WTC11 (cell line): ENCODE results near the gene RTP3. TPM values are rescaled to one million over a fixed set of nuclear protein-coding genes. Genes with fewer than 3 reads are reported as not detected.

Experiments used
- ATAC-seq: fragments of 200-7000 bp; cut with Tn5 transposase; 2 replicates; pipeline ENCODE4 v1.10.0; 2021; ENCODE audit warnings: mild to moderate bottlenecking, moderate library complexity
- CTCF ChIA-PET: fragments of 300-600 bp; sonication (Branson Sonifier 250); formaldehyde crosslinking; loops from one replicate; lab custom pipeline; 2021; ENCODE audit warnings: antibody characterized with exemption; lab: Charles Lee
- POLR2A ChIA-PET: fragments of 350-600 bp; sonication (Branson Sonifier 250); formaldehyde crosslinking; loops from one replicate; lab custom pipeline; 2021; ENCODE audit warnings: antibody characterized with exemption; lab: Charles Lee
- DNase-seq: peaks from one replicate; pipeline ENCODE4 v3.0.0; 2021; ENCODE audit warnings: low spot score
- H3K27ac Mint-ChIP-seq: 2 replicates; pipeline ENCODE4 v1.8.0; 2021; ENCODE audit warnings: mixed read lengths
- H3K27me3 Mint-ChIP-seq: 2 replicates; pipeline ENCODE4 v1.8.0; 2021; ENCODE audit warnings: low read depth, mild to moderate bottlenecking, moderate library complexity, mixed read lengths
- H3K36me3 Mint-ChIP-seq: 2 replicates; pipeline ENCODE4 v1.8.0; 2021; ENCODE audit warnings: mixed read lengths
- H3K4me1 Mint-ChIP-seq: 2 replicates; pipeline ENCODE4 v1.8.0; 2022; ENCODE audit warnings: mixed read lengths
- H3K4me3 Mint-ChIP-seq: 2 replicates; pipeline ENCODE4 v1.8.0; 2021; ENCODE audit warnings: mild to moderate bottlenecking, moderate library complexity, mixed read lengths
- H3K9me3 Mint-ChIP-seq: 2 replicates; pipeline ENCODE4 v1.8.0; 2021; ENCODE audit warnings: mixed read lengths
- AR ChIP-seq: fragments of 250-450 bp; sonication (Bioruptor Pico); IDR thresholded peaks from 2 replicates; pipeline ENCODE4 v1.9.0; 2021; ENCODE audit warnings: mild to moderate bottlenecking
- ATF3 ChIP-seq: sonication (generic); formaldehyde crosslinking; conservative IDR thresholded peaks from 2 replicates; pipeline ENCODE4 v1.8.1; 2022; ENCODE audit warnings: mild to moderate bottlenecking, missing genetic modification reagents
- ELF4 ChIP-seq: sonication (generic); formaldehyde crosslinking; IDR thresholded peaks from 2 replicates; pipeline ENCODE4 v1.8.1; 2022; ENCODE audit warnings: low read depth, mild to moderate bottlenecking, moderate library complexity, missing genetic modification reagents
- FOXJ3 ChIP-seq: sonication (generic); formaldehyde crosslinking; IDR thresholded peaks from 2 replicates; pipeline ENCODE4 v1.9.0; 2021; ENCODE audit warnings: missing genetic modification reagents, mild to moderate bottlenecking, borderline replicate concordance
- IRF2 ChIP-seq: sonication (generic); formaldehyde crosslinking; IDR thresholded peaks from 2 replicates; pipeline ENCODE4 v1.8.0; 2022; ENCODE audit warnings: low read depth, missing genetic modification reagents, borderline replicate concordance
- JAZF1 ChIP-seq: fragments of 250-450 bp; sonication (Bioruptor Pico); IDR thresholded peaks from 2 replicates; pipeline ENCODE4 v1.9.0; 2021; ENCODE audit warnings: moderate library complexity, mild to moderate bottlenecking, inconsistent platforms
- MYBL2 ChIP-seq: sonication (generic); formaldehyde crosslinking; IDR thresholded peaks from 2 replicates; pipeline ENCODE4 v1.8.1; 2023; ENCODE audit warnings: mild to moderate bottlenecking, moderate library complexity, missing genetic modification reagents
- NFATC4 ChIP-seq: fragments of 250-450 bp; sonication (Bioruptor Pico); IDR thresholded peaks from 2 replicates; pipeline ENCODE4 v1.9.0; 2021; ENCODE audit warnings: mild to moderate bottlenecking
- NR1H2 ChIP-seq: sonication (generic); formaldehyde crosslinking; IDR thresholded peaks from 2 replicates; pipeline ENCODE4 v1.9.0; 2021; ENCODE audit warnings: mild to moderate bottlenecking, moderate library complexity, missing genetic modification reagents
- NR3C1 ChIP-seq: sonication (generic); formaldehyde crosslinking; conservative IDR thresholded peaks from 2 replicates; pipeline ENCODE4 v1.8.1; 2023; ENCODE audit warnings: low read depth, mild to moderate bottlenecking, missing genetic modification reagents
- SMAD3 ChIP-seq: sonication (generic); formaldehyde crosslinking; IDR thresholded peaks from 2 replicates; pipeline ENCODE4 v1.8.0; 2022; ENCODE audit warnings: missing genetic modification reagents, mild to moderate bottlenecking, borderline replicate concordance
- SOX15 ChIP-seq: fragments of 250-450 bp; sonication (Bioruptor Pico); IDR thresholded peaks from 2 replicates; pipeline ENCODE4 v1.9.0; 2021; ENCODE audit warnings: mild to moderate bottlenecking
- SP1 ChIP-seq: sonication (generic); formaldehyde crosslinking; conservative IDR thresholded peaks from 2 replicates; pipeline ENCODE4 v1.8.1; 2022; ENCODE audit warnings: missing genetic modification reagents
- TEAD1 ChIP-seq: sonication (generic); formaldehyde crosslinking; IDR thresholded peaks from 2 replicates; pipeline ENCODE4 v1.8.0; 2022; ENCODE audit warnings: mild to moderate bottlenecking, missing genetic modification reagents
- TEAD4 ChIP-seq: sonication (generic); formaldehyde crosslinking; IDR thresholded peaks from 2 replicates; pipeline ENCODE4 v1.8.0; 2022; ENCODE audit warnings: mild to moderate bottlenecking, missing genetic modification reagents
- TP53 ChIP-seq: sonication (generic); formaldehyde crosslinking; IDR thresholded peaks from 2 replicates; pipeline ENCODE4 v1.8.1; 2023; ENCODE audit warnings: mild to moderate bottlenecking, missing genetic modification reagents
- ZMAT4 ChIP-seq: fragments of 250-450 bp; sonication (Bioruptor Pico); IDR thresholded peaks from 2 replicates; pipeline ENCODE4 v1.9.0; 2021; ENCODE audit warnings: mild to moderate bottlenecking
- ZNF121 ChIP-seq: sonication (generic); formaldehyde crosslinking; IDR thresholded peaks from 2 replicates; pipeline ENCODE4 v1.8.0; 2023; ENCODE audit warnings: missing genetic modification reagents
- ZNF281 ChIP-seq: sonication (generic); formaldehyde crosslinking; IDR thresholded peaks from 2 replicates; pipeline ENCODE4 v1.8.0; 2023; ENCODE audit warnings: mild to moderate bottlenecking, missing genetic modification reagents
- ZNF532 ChIP-seq: fragments of 250-450 bp; sonication (Bioruptor Pico); IDR thresholded peaks from 2 replicates; pipeline ENCODE4 v1.9.0; 2021; ENCODE audit warnings: mild to moderate bottlenecking, borderline replicate concordance
- ZNF671 ChIP-seq: fragments of 250-450 bp; sonication (Bioruptor Pico); IDR thresholded peaks from 2 replicates; pipeline ENCODE4 v1.8.0; 2021; ENCODE audit warnings: mild to moderate bottlenecking
- ZSCAN18 ChIP-seq: fragments of 250-450 bp; sonication (Bioruptor Pico); IDR thresholded peaks from 2 replicates; pipeline ENCODE4 v2.1.2; 2022; ENCODE audit warnings: mild to moderate bottlenecking, moderate library complexity
- total RNA-seq: library from RNA; stranded (reverse); gene quantifications from 3 replicates; pipeline ENCODE4 v1.2.3, GENCODE V29; 2021

The RTP3 gene
- total RNA-seq, 1 experiment from 2014 or later, result not detected

GRCh38 chr3:46455231-46456115 is 42.3 kb upstream of the RTP3 start:
- TF ChIP-seq SP1 (no peak), FOXJ3 (CRISPR knock-in tag) (no peak), NR3C1 (no peak), ZNF532 (CRISPR knock-in tag) (no peak), ZMAT4 (CRISPR knock-in tag) (no peak), ZNF121 (CRISPR knock-in tag) (no peak), NFATC4 (no peak), AR (CRISPR knock-in tag) (no peak), TEAD4 (no peak), MYBL2 (CRISPR knock-in tag) (no peak), ELF4 (CRISPR knock-in tag) (no peak)
- peaks cover 3% of the 10 kb centered on the region; the same call in 1 of the 2 replicates for H3K27me3 Mint-ChIP-seq
- peaks cover 2% of the 10 kb centered on the region; the same call in 1 of the 2 replicates for H3K36me3 Mint-ChIP-seq
- ATAC-seq (no peak), DNase-seq (no peak)
- no peak overlapping the region for H3K27ac Mint-ChIP-seq
- no peaks in the 10 kb centered on the region for H3K4me1 Mint-ChIP-seq
- ChIA-PET POLR2A (no interaction called here), CTCF (interaction anchor here (1.3 kb wide), 1 partner anchor 33 kb away, joined by 5 read pairs; no protein-coding TSS in a partner anchor)
- H3K9me3 Mint-ChIP-seq, result peaks cover 6% of the 10 kb centered on the region
- H3K4me3 Mint-ChIP-seq, result no peak overlapping the region

- no peak overlapping the region for H3K4me3 Mint-ChIP-seq
- DNase-seq (no peak), ATAC-seq (no peak)
- H3K4me1 Mint-ChIP-seq, result no peaks in the 10 kb centered on the region
- H3K36me3 Mint-ChIP-seq, result peaks cover 7% of the 10 kb centered on the region
- no peak for TF ChIP-seq SMAD3
- no peak for TF ChIP-seq IRF2 (CRISPR knock-in tag)
- TF ChIP-seq TP53 (CRISPR knock-in tag), result no peak
- no peak for TF ChIP-seq ZNF281 (CRISPR knock-in tag)
- no peak for TF ChIP-seq ZSCAN18 (CRISPR knock-in tag)
- no peak for TF ChIP-seq NR1H2 (CRISPR knock-in tag)
- no peak for TF ChIP-seq SOX15
- TF ChIP-seq ATF3 (CRISPR knock-in tag), result no peak
- TF ChIP-seq NFATC4, result no peak
- TF ChIP-seq TEAD1 (CRISPR knock-in tag), result no peak
- no peak for TF ChIP-seq ZNF671 (CRISPR knock-in tag)
- no peak for TF ChIP-seq JAZF1 (CRISPR knock-in tag)
- H3K9me3 Mint-ChIP-seq, result peaks cover 12% of the 10 kb centered on the region
- no peak overlapping the region for H3K27ac Mint-ChIP-seq
- ChIA-PET CTCF (interaction anchor here (1.3 kb wide), 1 partner anchor 32 kb away, joined by 5 read pairs; no protein-coding TSS in a partner anchor), POLR2A (no interaction called here)
- H3K27me3 Mint-ChIP-seq, result 0 out of 2 replicates have a peak, but pooled peaks cover 3% of the 10 kb centered on the region
Measured at GRCh38 chr3:46456118-46456517, 41.7 kb upstream of the RTP3 start.
